HepG2 (cell line): ENCODE results near the gene SGSH. TPM values are rescaled to one million over a fixed set of nuclear protein-coding genes. Genes with fewer than 3 reads are reported as not detected.
A peak's percentile ranks its signal among the peaks of the same experiment; 100 is the strongest.

Experiments used
- BCL6 ChIP-seq: IDR thresholded peaks from 2 replicates; pipeline ENCODE4 v1.6.1; 2016; ENCODE audit warnings: missing genetic modification reagents, missing compliant biosample characterization
- CBX5 ChIP-seq: sonication (generic); formaldehyde crosslinking; IDR thresholded peaks from 2 replicates; pipeline ENCODE4 v1.4.0; 2020; ENCODE audit warnings: missing genetic modification reagents, borderline replicate concordance
- CREB1 ChIP-seq, 2 experiments: fragments of 450-650 bp in 1 of 2; IDR thresholded peaks; 2 replicates each; pipeline ENCODE4 v1.6.1; 2016 to 2017; ENCODE audit warnings: control low read depth in 1 of 2, mild to moderate bottlenecking in 1 of 2, missing compliant biosample characterization in 1 of 2, missing genetic modification characterization in 1 of 2
- FIP1L1 ChIP-seq: fragments of 200-400 bp; formaldehyde crosslinking; IDR thresholded peaks from 2 replicates; pipeline ENCODE4 v1.6.1; 2018; ENCODE audit warnings: low read depth, mild to moderate bottlenecking, low read length, moderate library complexity, borderline replicate concordance; ENCODE audit not compliant: insufficient read depth
- HDAC1 ChIP-seq: sonication (generic); formaldehyde crosslinking; IDR thresholded peaks from 2 replicates; pipeline ENCODE4 v1.5.1; 2020; ENCODE audit warnings: mild to moderate bottlenecking, missing genetic modification reagents
- HNRNPH1 ChIP-seq: fragments of 200-400 bp; formaldehyde crosslinking; optimal IDR thresholded peaks from 2 replicates; pipeline ENCODE3; 2017; ENCODE audit warnings: mild to moderate bottlenecking, low read depth, low read length
- HOXA3 ChIP-seq: sonication (generic); formaldehyde crosslinking; IDR thresholded peaks from 2 replicates; pipeline ENCODE4 v1.5.0; 2020; ENCODE audit warnings: missing genetic modification reagents
- KAT8 ChIP-seq: IDR thresholded peaks from 2 replicates; pipeline ENCODE4 v1.6.1; 2016; ENCODE audit warnings: missing genetic modification reagents, missing compliant biosample characterization
- KLF15 ChIP-seq: sonication (generic); formaldehyde crosslinking; IDR thresholded peaks from 2 replicates; pipeline ENCODE4 v1.8.1; 2023; ENCODE audit warnings: borderline replicate concordance, mild to moderate bottlenecking, inconsistent platforms, missing genetic modification reagents, mixed read lengths
- MAZ ChIP-seq, 2 experiments: sonication (generic) in 1 of 2; formaldehyde crosslinking in 1 of 2; IDR thresholded peaks; 2 replicates each; pipeline versions ENCODE4 v1.5.0 to v1.6.1; 2012 to 2020; ENCODE audit warnings: low read depth in 2 of 2, mild to moderate bottlenecking in 2 of 2, borderline replicate concordance in 1 of 2, improper control_type of control experiment in 1 of 2, low read length in 1 of 2, missing genetic modification reagents in 1 of 2, moderate library complexity in 1 of 2
- POLR2AphosphoS5 ChIP-seq: IDR thresholded peaks from 2 replicates; pipeline ENCODE4 v1.6.1; 2012; ENCODE audit warnings: low read depth, low read length
- RCOR2 ChIP-seq: IDR thresholded peaks from 2 replicates; pipeline ENCODE4 v1.6.1; 2016; ENCODE audit warnings: missing biosample characterization, missing genetic modification reagents
- RNF2 ChIP-seq: fragments of 450-650 bp; conservative IDR thresholded peaks from 2 replicates; pipeline ENCODE4 v1.6.1; 2016; ENCODE audit warnings: low read depth
- SALL2 ChIP-seq: sonication (generic); formaldehyde crosslinking; IDR thresholded peaks from 2 replicates; pipeline ENCODE4 v1.8.1; 2023; ENCODE audit warnings: mild to moderate bottlenecking, missing genetic modification reagents, inconsistent platforms
- ZNF10 ChIP-seq: sonication (generic); formaldehyde crosslinking; IDR thresholded peaks from 2 replicates; pipeline ENCODE4 v1.4.0; 2020; ENCODE audit warnings: mild to moderate bottlenecking, low read depth, missing genetic modification reagents, borderline replicate concordance
- ZNF350 ChIP-seq: sonication (generic); formaldehyde crosslinking; IDR thresholded peaks from 2 replicates; pipeline ENCODE4 v1.4.0; 2020; ENCODE audit warnings: mild to moderate bottlenecking, low read depth, missing genetic modification reagents, borderline replicate concordance
- ZNF367 ChIP-seq: sonication (generic); formaldehyde crosslinking; IDR thresholded peaks from 2 replicates; pipeline ENCODE4 v1.4.0; 2020; ENCODE audit warnings: missing genetic modification reagents, borderline replicate concordance
- ZNF614 ChIP-seq: IDR thresholded peaks from 2 replicates; pipeline ENCODE4 v1.6.1; 2018; ENCODE audit warnings: missing biosample characterization, missing genetic modification reagents, inconsistent platforms, borderline replicate concordance
- ZNF652 ChIP-seq: IDR thresholded peaks from 2 replicates; pipeline ENCODE4 v1.6.1; 2016; ENCODE audit warnings: low read depth, borderline replicate concordance
- ZNF670 ChIP-seq: sonication (generic); formaldehyde crosslinking; IDR thresholded peaks from 2 replicates; pipeline ENCODE4 v1.8.0; 2022; ENCODE audit warnings: mild to moderate bottlenecking, missing genetic modification reagents, borderline replicate concordance
- ZNF672 ChIP-seq: sonication (generic); formaldehyde crosslinking; IDR thresholded peaks from 2 replicates; pipeline ENCODE4 v1.8.1; 2022; ENCODE audit warnings: missing genetic modification reagents
- ZNF747 ChIP-seq: sonication (generic); formaldehyde crosslinking; IDR thresholded peaks from 2 replicates; pipeline ENCODE4 v1.8.1; 2023; ENCODE audit warnings: missing genetic modification reagents, mild to moderate bottlenecking, borderline replicate concordance
- ZZZ3 ChIP-seq: sonication (generic); formaldehyde crosslinking; IDR thresholded peaks from 2 replicates; pipeline ENCODE4 v1.4.0; 2020; ENCODE audit warnings: missing genetic modification reagents, mild to moderate bottlenecking, borderline replicate concordance
- polyA plus RNA-seq, 8 experiments: library from polyadenylated mRNA; depleted of rRNA in 3 of 8; stranded (reverse) in 7 of 8; unstranded in 1 of 8; fragments of >200 nt; fragmentation: Illumina TruSeq in 4 of 8; extraction: Trizol in 4 of 8; gene quantifications; 2 replicates each; pipeline versions ENCODE4 v1.2.1 to v1.2.3, GENCODE V29; 2011 to 2016; ENCODE audit warnings: low read depth in 4 of 8, missing spikeins in 1 of 8, mixed read lengths in 1 of 8; ENCODE audit not compliant: insufficient read depth in 1 of 8
- total RNA-seq, 5 experiments: library from RNA; depleted of rRNA; stranded (reverse); fragments of >200 nt; fragmentation: Illumina TruSeq; extraction: Trizol; gene quantifications; 2 replicates each; pipeline ENCODE4 v1.2.3, GENCODE V29; 2016; ENCODE audit warnings: low read depth in 1 of 5
- TF ChIP-seq, protein P1 (sequence below): IDR thresholded peaks from 2 replicates; pipeline ENCODE4 v1.6.1; 2016
- TF ChIP-seq, protein P2 (sequence below): IDR thresholded peaks from 2 replicates; pipeline ENCODE4 v1.6.1; 2016
- TF ChIP-seq, protein P3 (sequence below): sonication (generic); formaldehyde crosslinking; IDR thresholded peaks from 2 replicates; pipeline ENCODE4 v1.4.0; 2020; ENCODE audit warnings: missing genetic modification reagents

Gene SGSH
- total and polyA plus RNA-seq, 2 of the 13 experiments (the other 11 are each of a cell fraction or from before 2014, with no cell fraction given): 12.2 to 17.6 TPM

DNA sequence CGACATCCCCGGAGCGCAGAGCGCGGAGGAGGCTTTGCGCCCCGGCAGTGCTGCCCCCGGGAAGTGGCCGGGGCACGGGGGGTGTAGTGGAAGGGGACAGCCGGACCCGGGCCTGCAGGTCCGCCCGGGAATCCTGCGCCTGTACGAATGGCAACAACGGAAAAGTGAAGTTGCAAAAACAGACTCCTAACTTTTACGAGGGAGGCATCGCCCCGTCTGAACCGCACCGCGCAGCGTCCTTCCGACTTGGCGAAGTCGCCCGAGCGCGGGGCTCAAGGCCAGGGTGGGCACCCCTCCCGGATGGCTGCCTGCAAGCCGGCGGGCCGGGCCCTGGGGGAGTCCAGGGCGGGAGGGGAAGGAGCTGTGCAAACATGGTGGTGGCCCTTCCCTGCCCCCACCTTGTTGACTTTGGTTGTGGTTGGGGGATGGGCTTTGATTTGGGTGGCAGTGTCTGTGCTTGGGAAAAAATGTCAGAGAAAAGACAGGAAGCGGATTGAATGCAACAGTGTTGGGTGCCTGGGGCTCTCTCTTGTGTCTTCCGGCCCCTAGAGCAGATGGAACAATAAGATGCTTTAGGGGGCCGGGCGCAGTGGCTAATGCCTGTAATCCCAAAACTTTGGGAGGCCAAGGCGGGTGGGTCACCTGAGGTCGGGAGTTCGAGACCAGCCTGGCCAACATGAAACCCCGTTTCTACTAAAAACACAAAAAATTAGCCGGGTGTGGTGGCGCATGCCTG lies 41.2 kb upstream of the SGSH start (continued):
- TF ChIP-seq POLR2AphosphoS5: peak; percentile 49
- peak; percentile 72; the same call in 1 of the 2 replicates for TF ChIP-seq FIP1L1
- peak; percentile 96; the same call in 1 of the 2 replicates for TF ChIP-seq CBX5 (CRISPR knock-in tag)
- TF ChIP-seq RCOR2 (CRISPR knock-in tag): peak; percentile 82
- TF ChIP-seq HOXA3 (CRISPR knock-in tag): peak; percentile 91
- TF ChIP-seq ZZZ3 (CRISPR knock-in tag): no peak
- TF ChIP-seq KLF15 (CRISPR knock-in tag): no peak; the same call in 1 of the 2 replicates
- no peak for TF ChIP-seq CREB1 (IDR thresholded peaks at IDR 0.05)
- TF ChIP-seq CREB1 (CRISPR knock-in tag; IDR thresholded peaks at IDR 0.05): no peak
- TF ChIP-seq BCL6 (CRISPR knock-in tag): peak; percentile 93
- TF ChIP-seq MAZ (IDR thresholded peaks at IDR 0.05; ENCODE audit: borderline replicate concordance, low read depth, low read length): 0 out of 2 replicates have a peak, but pooled peaks have one; percentile 65
- TF ChIP-seq MAZ (CRISPR knock-in tag; IDR thresholded peaks at IDR 0.05; ENCODE audit: low read depth): peak; percentile 88
- TF ChIP-seq SALL2 (CRISPR knock-in tag): no peak
- peak; percentile 84 for TF ChIP-seq HDAC1 (CRISPR knock-in tag)
- no peak for TF ChIP-seq HNRNPH1
- peak; percentile 92; the same call in 1 of the 2 replicates for TF ChIP-seq ZNF367
- peak; percentile 87; the same call in 1 of the 2 replicates for TF ChIP-seq ZNF747 (CRISPR knock-in tag)
- TF ChIP-seq, protein P1, sequence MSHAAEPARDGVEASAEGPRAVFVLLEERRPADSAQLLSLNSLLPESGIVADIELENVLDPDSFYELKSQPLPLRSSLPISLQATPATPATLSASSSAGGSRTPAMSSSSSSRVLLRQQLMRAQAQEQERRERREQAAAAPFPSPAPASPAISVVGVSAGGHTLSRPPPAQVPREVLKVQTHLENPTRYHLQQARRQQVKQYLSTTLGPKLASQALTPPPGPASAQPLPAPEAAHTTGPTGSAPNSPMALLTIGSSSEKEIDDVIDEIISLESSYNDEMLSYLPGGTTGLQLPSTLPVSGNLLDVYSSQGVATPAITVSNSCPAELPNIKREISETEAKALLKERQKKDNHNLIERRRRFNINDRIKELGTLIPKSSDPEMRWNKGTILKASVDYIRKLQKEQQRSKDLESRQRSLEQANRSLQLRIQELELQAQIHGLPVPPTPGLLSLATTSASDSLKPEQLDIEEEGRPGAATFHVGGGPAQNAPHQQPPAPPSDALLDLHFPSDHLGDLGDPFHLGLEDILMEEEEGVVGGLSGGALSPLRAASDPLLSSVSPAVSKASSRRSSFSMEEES (CRISPR knock-in tag): peak; percentile 85
- TF ChIP-seq ZNF614 (CRISPR knock-in tag): peak; percentile 84; the same call in 1 of the 2 replicates
- TF ChIP-seq, protein P2, sequence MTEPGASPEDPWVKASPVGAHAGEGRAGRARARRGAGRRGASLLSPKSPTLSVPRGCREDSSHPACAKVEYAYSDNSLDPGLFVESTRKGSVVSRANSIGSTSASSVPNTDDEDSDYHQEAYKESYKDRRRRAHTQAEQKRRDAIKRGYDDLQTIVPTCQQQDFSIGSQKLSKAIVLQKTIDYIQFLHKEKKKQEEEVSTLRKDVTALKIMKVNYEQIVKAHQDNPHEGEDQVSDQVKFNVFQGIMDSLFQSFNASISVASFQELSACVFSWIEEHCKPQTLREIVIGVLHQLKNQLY: peak; percentile 72
- peak; percentile 94 for TF ChIP-seq ZNF670 (CRISPR knock-in tag)
- TF ChIP-seq RNF2: no peak
- TF ChIP-seq KAT8: peak; percentile 91
- TF ChIP-seq ZNF350 (CRISPR knock-in tag): peak; percentile 94
- TF ChIP-seq ZNF672 (CRISPR knock-in tag): no peak
- TF ChIP-seq ZNF652: no peak; the same call in 1 of the 2 replicates
- TF ChIP-seq, protein P3, sequence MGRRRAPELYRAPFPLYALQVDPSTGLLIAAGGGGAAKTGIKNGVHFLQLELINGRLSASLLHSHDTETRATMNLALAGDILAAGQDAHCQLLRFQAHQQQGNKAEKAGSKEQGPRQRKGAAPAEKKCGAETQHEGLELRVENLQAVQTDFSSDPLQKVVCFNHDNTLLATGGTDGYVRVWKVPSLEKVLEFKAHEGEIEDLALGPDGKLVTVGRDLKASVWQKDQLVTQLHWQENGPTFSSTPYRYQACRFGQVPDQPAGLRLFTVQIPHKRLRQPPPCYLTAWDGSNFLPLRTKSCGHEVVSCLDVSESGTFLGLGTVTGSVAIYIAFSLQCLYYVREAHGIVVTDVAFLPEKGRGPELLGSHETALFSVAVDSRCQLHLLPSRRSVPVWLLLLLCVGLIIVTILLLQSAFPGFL (CRISPR knock-in tag): 0 out of 2 replicates have a peak, but pooled peaks have one; percentile 35
- no peak for TF ChIP-seq ZNF10 (CRISPR knock-in tag)
